ENCODE measurements around the gene MPIG6B.

The MPIG6B gene

DNA sequence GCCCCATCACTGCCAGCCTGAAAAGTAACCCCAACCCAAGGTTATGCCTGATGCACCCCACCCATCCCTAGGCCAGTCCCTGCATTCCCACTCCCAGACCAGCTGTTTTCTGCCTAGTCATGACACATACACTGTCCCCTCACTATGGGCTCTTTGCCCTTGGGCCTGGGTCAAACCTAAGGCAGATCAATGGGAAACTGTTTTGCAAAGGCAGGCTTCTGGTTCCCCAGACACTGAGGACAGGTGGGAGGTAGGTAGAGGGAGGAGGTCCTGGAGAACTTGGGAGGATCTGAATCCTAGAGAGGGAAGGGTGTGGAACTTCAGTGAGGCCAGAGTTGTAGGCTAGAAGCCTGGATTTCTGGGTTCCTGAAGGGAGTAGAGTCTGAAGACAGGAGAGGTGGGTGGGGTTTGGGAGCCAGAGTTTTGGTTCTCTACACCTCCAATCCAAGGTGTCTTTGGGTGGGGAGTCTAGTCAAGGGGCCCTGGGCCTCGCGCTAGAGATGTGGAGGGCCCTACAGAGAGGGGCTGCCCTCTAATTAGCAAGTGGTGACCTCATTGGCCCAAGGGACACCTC lies 11.2 kb downstream of the MPIG6B start:
- peak overlapping the region; percentile 99 for H3K4me2 ChIP-seq (ENCODE audit: low read depth, low read length)
- H3K4me1 ChIP-seq (ENCODE audit: low read length), result peaks cover 36% of the 10 kb centered on the region
- peak overlapping the region; percentile 91 for H3K9ac ChIP-seq (ENCODE audit: low read length)
- peaks cover 48% of the 10 kb centered on the region for H3K79me2 ChIP-seq (ENCODE audit: low read length)
- H3K9me3 ChIP-seq (replicated peaks; ENCODE audit: insufficient read depth, low read length), result no peaks in the 10 kb centered on the region
- H3K36me3 ChIP-seq (replicated peaks; ENCODE audit: insufficient read depth, low read length), result peaks cover 10% of the 10 kb centered on the region
- no peak for TF ChIP-seq EZH2phosphoT487 (IDR thresholded peaks at IDR 0.05; ENCODE audit: low read length)
- TF ChIP-seq, protein P1, sequence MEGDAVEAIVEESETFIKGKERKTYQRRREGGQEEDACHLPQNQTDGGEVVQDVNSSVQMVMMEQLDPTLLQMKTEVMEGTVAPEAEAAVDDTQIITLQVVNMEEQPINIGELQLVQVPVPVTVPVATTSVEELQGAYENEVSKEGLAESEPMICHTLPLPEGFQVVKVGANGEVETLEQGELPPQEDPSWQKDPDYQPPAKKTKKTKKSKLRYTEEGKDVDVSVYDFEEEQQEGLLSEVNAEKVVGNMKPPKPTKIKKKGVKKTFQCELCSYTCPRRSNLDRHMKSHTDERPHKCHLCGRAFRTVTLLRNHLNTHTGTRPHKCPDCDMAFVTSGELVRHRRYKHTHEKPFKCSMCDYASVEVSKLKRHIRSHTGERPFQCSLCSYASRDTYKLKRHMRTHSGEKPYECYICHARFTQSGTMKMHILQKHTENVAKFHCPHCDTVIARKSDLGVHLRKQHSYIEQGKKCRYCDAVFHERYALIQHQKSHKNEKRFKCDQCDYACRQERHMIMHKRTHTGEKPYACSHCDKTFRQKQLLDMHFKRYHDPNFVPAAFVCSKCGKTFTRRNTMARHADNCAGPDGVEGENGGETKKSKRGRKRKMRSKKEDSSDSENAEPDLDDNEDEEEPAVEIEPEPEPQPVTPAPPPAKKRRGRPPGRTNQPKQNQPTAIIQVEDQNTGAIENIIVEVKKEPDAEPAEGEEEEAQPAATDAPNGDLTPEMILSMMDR (IDR thresholded peaks at IDR 0.05; ENCODE audit: low read length), result no peak
- TF ChIP-seq EZH2 (optimal IDR thresholded peaks at IDR 0.05; ENCODE audit: low read depth, low read length), result no peak
- H4K20me1 ChIP-seq (ENCODE audit: insufficient read depth, low read length), result no peaks in the 10 kb centered on the region
- no peaks in the 10 kb centered on the region for H3K9me2 ChIP-seq (replicated peaks; ENCODE audit: insufficient read depth, low read length)
- peak overlapping the region; percentile 84 for H3K4me3 ChIP-seq (ENCODE audit: low read length)
- no peak overlapping the region for H2AFZ ChIP-seq (ENCODE audit: low read length)
- no peak for DNase-seq
- H3K27me3 ChIP-seq (replicated peaks; ENCODE audit: insufficient read depth, low read length), result no peaks in the 10 kb centered on the region
- peak overlapping the region; percentile 98 for H3K27ac ChIP-seq (ENCODE audit: low read length)
- H3F3A ChIP-seq (ENCODE audit: insufficient read depth, low read length), result peaks cover 77% of the 10 kb centered on the region

DNA sequence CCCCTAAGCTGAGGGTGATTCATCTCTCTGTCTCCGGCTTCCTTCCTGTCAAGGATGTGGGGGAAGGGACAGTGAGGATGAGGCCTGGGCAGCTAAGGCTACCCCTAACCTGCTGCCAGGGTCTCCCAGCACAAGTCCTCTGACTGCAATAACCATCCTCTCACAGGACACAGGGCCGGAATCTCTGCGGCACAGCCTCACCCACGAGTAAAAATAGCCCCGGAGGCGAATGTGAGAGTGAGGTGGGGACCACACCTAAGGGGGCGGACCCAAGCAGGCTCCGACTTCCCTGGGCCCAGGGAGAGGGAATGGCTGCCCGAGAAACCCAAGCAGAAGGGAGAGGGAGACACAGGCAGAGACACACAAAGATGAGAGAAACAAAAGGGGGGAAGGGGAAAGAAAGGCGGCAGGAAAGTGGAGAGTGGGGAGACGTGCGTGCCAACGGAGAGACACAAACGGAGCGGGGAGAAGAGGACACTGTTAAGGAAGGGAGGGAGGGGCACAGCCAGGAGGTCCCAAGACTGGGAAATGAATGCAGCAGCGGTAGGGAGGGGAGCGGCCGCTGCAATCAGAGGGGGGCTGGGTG lies 11.7 kb downstream of the MPIG6B start:
- no peaks in the 10 kb centered on the region for H3K9me3 ChIP-seq (replicated peaks; ENCODE audit: insufficient read depth, low read length)
- H2AFZ ChIP-seq (ENCODE audit: low read length), result no peak overlapping the region
- DNase-seq, result peak; percentile 63
- no peaks in the 10 kb centered on the region for H4K20me1 ChIP-seq (ENCODE audit: insufficient read depth, low read length)
- TF ChIP-seq, protein P1 (IDR thresholded peaks at IDR 0.05; ENCODE audit: low read length), result no peak
- TF ChIP-seq EZH2phosphoT487 (IDR thresholded peaks at IDR 0.05; ENCODE audit: low read length) (no peak), EZH2 (optimal IDR thresholded peaks at IDR 0.05; ENCODE audit: low read depth, low read length) (no peak)
- peaks cover 36% of the 10 kb centered on the region for H3K4me1 ChIP-seq (ENCODE audit: low read length)
- H3K36me3 ChIP-seq (replicated peaks; ENCODE audit: insufficient read depth, low read length), result peaks cover 10% of the 10 kb centered on the region
- H3K27me3 ChIP-seq (replicated peaks; ENCODE audit: insufficient read depth, low read length), result no peaks in the 10 kb centered on the region
- peak overlapping the region; percentile 84 for H3K4me3 ChIP-seq (ENCODE audit: low read length)
- H3K79me2 ChIP-seq (ENCODE audit: low read length), result peaks cover 48% of the 10 kb centered on the region
- peak overlapping the region; percentile 98 for H3K27ac ChIP-seq (ENCODE audit: low read length)
- H3F3A ChIP-seq (ENCODE audit: insufficient read depth, low read length), result peaks cover 77% of the 10 kb centered on the region
- peak overlapping the region; percentile 99 for H3K4me2 ChIP-seq (ENCODE audit: low read depth, low read length)
- H3K9ac ChIP-seq (ENCODE audit: low read length), result peak overlapping the region; percentile 91
- no peaks in the 10 kb centered on the region for H3K9me2 ChIP-seq (replicated peaks; ENCODE audit: insufficient read depth, low read length)

DNA sequence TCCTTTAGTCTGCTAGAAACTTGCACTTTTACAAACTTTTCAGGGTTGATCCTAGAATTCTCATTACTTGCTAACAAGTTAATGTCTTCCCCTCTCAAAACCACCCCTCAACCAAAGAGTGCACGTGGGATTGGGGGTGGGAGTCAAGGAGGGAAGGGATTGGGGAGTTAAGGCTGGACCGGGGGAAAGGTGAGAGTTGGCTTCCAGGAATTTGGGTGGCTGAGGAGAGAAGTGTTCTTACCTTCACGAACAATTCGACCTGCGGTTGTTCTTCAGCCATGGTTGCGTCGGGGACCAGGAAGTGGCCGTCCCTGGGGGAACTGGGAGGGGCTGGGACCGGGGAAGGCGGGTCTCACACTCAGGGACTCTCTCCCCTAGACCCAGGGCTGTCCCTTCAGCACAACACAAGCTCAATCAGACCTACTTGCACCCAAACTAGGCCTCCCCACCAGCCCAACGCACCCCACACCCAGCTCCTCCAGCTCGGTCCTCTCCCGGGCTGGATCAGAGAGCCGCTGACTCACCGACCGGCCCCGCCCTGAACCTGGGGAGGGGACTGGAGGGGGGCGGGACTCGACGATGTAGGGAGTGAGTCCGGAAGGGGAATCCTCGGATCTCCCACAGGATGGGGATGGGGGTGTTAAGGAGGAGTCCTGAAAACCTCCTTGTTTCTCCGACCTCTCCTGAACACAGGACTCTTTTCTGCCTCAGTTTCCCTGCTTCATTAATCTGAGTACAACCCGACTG lies 13.0 kb downstream of the MPIG6B start, which contains the start of gene CLIC1:
CLIC1 (minus strand) TSS at position 510 of the 747 bp plus-strand sequence; CDS start at position 280, 230 bp downstream.
- peak within 1 kb of the TSS; percentile 99 for H3K4me2 ChIP-seq (ENCODE audit: low read depth, low read length)
- no peaks in the 10 kb centered on the region for H3K27me3 ChIP-seq (replicated peaks; ENCODE audit: insufficient read depth, low read length)
- peaks cover 36% of the 10 kb centered on the region for H3K4me1 ChIP-seq (ENCODE audit: low read length)
- peak within 1 kb of the TSS; percentile 98 for H3K27ac ChIP-seq (ENCODE audit: low read length)
- H4K20me1 ChIP-seq (ENCODE audit: insufficient read depth, low read length), result no peaks in the 10 kb centered on the region
- no peaks in the 10 kb centered on the region for H3K9me3 ChIP-seq (replicated peaks; ENCODE audit: insufficient read depth, low read length)
- H3K36me3 ChIP-seq (replicated peaks; ENCODE audit: insufficient read depth, low read length), result peaks cover 10% of the 10 kb centered on the region
- H3F3A ChIP-seq (ENCODE audit: insufficient read depth, low read length), result peaks cover 66% of the 10 kb centered on the region
- peaks cover 54% of the 10 kb centered on the region for H3K79me2 ChIP-seq (ENCODE audit: low read length)
- TF ChIP-seq EZH2 (optimal IDR thresholded peaks at IDR 0.05; ENCODE audit: low read depth, low read length) (no peak), EZH2phosphoT487 (IDR thresholded peaks at IDR 0.05; ENCODE audit: low read length) (no peak)
- TF ChIP-seq, protein P1 (IDR thresholded peaks at IDR 0.05; ENCODE audit: low read length), result no peak
- peak within 1 kb of the TSS; percentile 84 for H3K4me3 ChIP-seq (ENCODE audit: low read length)
- peak; percentile 67 for DNase-seq
- H2AFZ ChIP-seq (ENCODE audit: low read length), result peak within 1 kb of the TSS; percentile 9; the same call in 1 of the 2 replicates
- peak within 1 kb of the TSS; percentile 91 for H3K9ac ChIP-seq (ENCODE audit: low read length)
- no peaks in the 10 kb centered on the region for H3K9me2 ChIP-seq (replicated peaks; ENCODE audit: insufficient read depth, low read length)

Measured in MM.1S (cell line).